Astrocyte of the cerebellum (primary cell): ENCODE data around the gene SLC35C1.

Source experiments
- DNase-seq: peaks from one replicate; pipeline ENCODE4 v3.0.0-alpha.2; 2011; ENCODE audit warnings: low read depth
- H3K4me3 ChIP-seq: 2 replicates; pipeline ENCODE4 v1.5.1; 2011; ENCODE audit warnings: mild to moderate bottlenecking, low read depth, low read length, moderate library complexity
- in situ Hi-C: cut with HindIII; loops from 2 replicates; pipeline ENCODE4 v1.10.0; 2017; ENCODE audit warnings: low sequenced_read_pairs
- TF ChIP-seq, protein P1 (sequence below): IDR thresholded peaks from 2 replicates; pipeline ENCODE4 v1.5.1; 2012; ENCODE audit warnings: low read length, low read depth, moderate library complexity, mild to moderate bottlenecking; ENCODE audit errors: missing control alignments

Gene SLC35C1

DNA sequence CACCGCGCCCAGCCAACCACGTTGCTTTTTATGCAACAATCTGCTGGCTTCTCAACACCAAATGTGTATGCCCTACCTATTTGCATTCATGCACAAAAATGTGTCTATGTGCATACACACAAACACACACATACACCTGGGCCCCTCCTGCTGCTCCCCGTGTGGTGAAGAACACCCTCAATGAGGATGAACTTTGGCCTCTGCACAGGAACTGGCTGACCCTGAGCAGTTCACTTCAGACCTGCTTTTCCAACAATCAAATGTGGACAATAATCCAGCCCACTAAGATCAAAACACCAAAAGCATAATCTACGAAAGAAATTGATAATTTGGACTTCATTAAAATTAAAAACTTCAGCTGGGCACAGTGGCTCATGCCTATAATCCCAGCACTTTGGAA, 25.3 kb upstream of the SLC35C1 start:
- DNase-seq, result no peak
- in situ Hi-C loops, result no loop called here
- no peak overlapping the region for H3K4me3 ChIP-seq
- TF ChIP-seq, protein P1, sequence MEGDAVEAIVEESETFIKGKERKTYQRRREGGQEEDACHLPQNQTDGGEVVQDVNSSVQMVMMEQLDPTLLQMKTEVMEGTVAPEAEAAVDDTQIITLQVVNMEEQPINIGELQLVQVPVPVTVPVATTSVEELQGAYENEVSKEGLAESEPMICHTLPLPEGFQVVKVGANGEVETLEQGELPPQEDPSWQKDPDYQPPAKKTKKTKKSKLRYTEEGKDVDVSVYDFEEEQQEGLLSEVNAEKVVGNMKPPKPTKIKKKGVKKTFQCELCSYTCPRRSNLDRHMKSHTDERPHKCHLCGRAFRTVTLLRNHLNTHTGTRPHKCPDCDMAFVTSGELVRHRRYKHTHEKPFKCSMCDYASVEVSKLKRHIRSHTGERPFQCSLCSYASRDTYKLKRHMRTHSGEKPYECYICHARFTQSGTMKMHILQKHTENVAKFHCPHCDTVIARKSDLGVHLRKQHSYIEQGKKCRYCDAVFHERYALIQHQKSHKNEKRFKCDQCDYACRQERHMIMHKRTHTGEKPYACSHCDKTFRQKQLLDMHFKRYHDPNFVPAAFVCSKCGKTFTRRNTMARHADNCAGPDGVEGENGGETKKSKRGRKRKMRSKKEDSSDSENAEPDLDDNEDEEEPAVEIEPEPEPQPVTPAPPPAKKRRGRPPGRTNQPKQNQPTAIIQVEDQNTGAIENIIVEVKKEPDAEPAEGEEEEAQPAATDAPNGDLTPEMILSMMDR, result no peak

DNA sequence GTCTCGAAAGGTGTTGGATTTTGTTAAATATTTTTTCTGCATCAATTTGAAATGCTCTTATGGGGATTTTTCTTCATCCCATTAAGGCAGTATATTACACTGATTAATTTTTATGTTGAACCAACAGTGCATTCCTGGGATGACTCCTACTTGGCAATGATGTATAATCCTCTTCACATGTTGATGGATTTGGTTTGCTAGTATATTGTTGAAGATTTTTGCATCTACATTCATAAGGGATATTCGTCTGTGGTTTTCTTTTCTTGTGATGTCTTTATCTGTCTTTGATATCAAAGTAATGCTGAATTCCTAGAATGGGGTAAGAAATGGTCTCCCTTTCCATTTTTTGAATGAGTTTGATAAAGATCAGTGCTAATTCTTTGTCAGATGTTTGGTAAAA, 18.7 kb upstream of the SLC35C1 start:
- in situ Hi-C loops, result no loop called here
- TF ChIP-seq, protein P1, result no peak
- DNase-seq, result no peak
- H3K4me3 ChIP-seq, result no peak overlapping the region

DNA sequence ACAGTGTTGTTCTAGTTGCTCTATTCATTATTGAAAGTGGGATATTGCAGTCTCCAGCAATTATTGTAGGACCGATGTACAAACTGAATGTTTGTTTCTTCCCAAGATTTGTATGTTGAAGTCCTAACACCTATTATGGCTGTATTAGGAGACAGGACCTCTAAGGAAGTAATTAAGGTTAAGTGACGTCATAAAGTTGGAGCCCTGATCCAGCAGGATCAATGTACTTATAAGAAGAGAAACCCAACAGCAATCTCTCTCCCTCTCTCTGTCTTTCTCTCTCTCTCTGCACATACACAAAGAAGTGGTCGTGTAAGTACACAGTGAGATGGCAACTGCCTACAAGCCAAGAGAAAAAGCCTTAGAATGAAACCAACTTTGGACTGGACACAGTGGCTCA, 16.1 kb upstream of the SLC35C1 start:
- DNase-seq, result no peak
- TF ChIP-seq, protein P1, result no peak
- H3K4me3 ChIP-seq, result no peak overlapping the region
- in situ Hi-C loops, result no loop called here

DNA sequence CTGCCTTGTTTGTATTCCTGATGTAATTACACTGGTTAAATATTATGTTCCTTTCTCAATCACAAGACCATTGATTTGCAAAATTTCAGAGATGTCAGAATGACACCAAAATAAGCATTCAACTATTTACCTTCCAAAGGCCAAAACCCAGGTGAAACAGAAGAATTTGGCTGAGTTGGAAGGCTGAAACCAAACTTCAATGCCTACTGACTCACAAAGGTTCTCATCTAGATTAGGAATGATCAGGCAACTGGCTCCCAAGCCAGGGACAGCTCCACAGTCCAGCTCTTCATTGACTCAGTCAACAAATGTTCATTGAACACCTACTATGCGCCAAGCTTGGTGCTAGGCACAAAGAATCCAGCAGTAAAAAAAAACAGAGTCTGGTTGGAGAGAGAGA, 13.4 kb upstream of the SLC35C1 start:
- no peak for DNase-seq
- in situ Hi-C loops, result no loop called here
- TF ChIP-seq, protein P1, result no peak
- no peak overlapping the region for H3K4me3 ChIP-seq

DNA sequence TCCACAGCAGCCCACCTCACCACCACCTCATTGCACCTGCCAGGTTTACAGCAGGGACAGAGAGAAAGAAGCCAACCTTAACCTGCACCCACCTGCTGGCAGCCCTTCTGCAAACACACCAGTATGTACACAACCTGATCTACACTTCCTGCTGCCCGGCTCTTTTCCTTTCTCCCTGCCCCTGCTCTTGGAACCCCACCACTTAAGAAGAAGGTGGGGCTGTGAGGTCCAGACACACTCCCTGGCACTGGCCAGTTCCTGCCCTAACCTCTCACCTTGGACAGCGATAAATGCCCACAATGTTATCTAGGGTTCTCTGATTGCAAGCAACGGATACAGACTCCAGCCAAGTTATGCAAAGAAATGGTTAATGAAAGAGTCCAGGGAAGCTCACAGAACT, 10.8 kb upstream of the SLC35C1 start:
- H3K4me3 ChIP-seq, result no peak overlapping the region
- in situ Hi-C loops, result no loop called here
- TF ChIP-seq, protein P1, result no peak
- DNase-seq, result no peak

DNA sequence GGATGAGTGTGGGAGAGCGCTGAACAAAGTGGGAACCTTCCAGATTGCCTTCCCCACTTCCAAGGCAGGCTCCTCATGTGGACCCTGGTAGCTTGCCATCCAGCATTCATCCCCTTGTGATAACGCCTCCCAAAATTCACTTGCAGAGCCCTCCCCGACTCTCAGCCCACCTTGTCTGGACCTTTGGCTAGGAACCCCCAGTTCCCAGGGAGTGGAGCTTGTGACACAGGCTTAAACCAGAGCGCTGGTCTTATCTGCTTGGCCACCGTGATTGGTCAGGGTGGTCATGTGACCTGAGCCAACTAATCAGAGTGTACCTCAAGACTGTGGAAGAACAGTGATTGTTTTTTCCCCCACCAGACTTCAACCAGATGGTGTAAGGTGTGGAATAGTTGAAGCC, 9.6 kb upstream of the SLC35C1 start:
- in situ Hi-C loops, result no loop called here
- DNase-seq, result no peak
- H3K4me3 ChIP-seq, result no peak overlapping the region
- TF ChIP-seq, protein P1, result no peak

DNA sequence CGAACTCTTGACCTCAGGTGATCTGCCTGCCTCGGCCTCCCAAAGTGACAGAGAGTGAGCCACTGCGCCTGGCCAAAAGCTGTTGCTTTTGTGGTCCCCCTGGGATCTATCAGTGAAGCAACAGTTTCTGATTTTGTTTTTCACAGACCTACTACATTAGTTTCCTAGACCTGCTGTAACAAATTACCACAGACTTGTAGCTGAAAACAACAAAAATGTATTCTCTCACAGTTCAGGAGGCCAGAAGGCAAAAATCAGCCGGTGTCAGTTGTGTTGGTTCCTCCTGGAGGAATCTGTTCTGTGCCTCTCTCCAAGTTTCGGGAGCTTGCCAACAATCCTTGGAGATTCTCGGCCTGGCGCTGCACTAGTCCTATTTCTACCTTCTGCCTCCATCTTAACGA, 8.5 kb upstream of the SLC35C1 start:
- TF ChIP-seq, protein P1, result no peak
- no peak overlapping the region for H3K4me3 ChIP-seq
- in situ Hi-C loops, result no loop called here
- DNase-seq, result no peak
